Fibroblast of the aortic adventitia (primary cell): ENCODE results near the gene HIPK1. TPM values are rescaled to one million over a fixed set of nuclear protein-coding genes. Genes with fewer than 3 reads are reported as not detected.
A peak's percentile ranks its signal among the peaks of the same experiment; 100 is the strongest.
"Not testable (repeated sequence)": the region's sequence is repeated elsewhere in the genome, so short reads cannot be mapped to it uniquely, and the experiment has no call there.

Source experiments
- DNase-seq: peaks from one replicate; pipeline ENCODE4 v3.0.0-alpha.2; 2010; ENCODE audit warnings: low read depth
- H3K4me3 ChIP-seq: 2 replicates; pipeline ENCODE4 v1.5.1; 2011; ENCODE audit warnings: low read depth, mild to moderate bottlenecking, control low read depth, low read length, moderate library complexity
- CTCF ChIP-seq: IDR thresholded peaks from 2 replicates; pipeline ENCODE4 v1.5.1; 2011; ENCODE audit warnings: mild to moderate bottlenecking, low read length, control low read depth, inconsistent platforms; ENCODE audit not compliant: insufficient read depth
- total RNA-seq: library from RNA; depleted of rRNA; stranded (reverse); fragments of >200 nt; gene quantifications from 2 replicates; pipeline ENCODE4 v1.2.3, GENCODE V29; 2012; ENCODE audit warnings: low replicate concordance

HIPK1 gene
- total RNA-seq, 1 donor: 38.2 TPM

- H3K4me3 ChIP-seq: no peak overlapping the region
- no peak for TF ChIP-seq CTCF
- DNase-seq: peak; percentile 78
These were observed 79.4 kb downstream of the HIPK1 start for GRCh38 chr1:114008480-114008941.

GRCh38 chr1:114008993-114009392 lies 79.9 kb downstream of the HIPK1 start:
- DNase-seq: no peak
- H3K4me3 ChIP-seq: no peak overlapping the region
- TF ChIP-seq CTCF: no peak

- DNase-seq: peak; percentile 36
- no peak overlapping the region for H3K4me3 ChIP-seq
- TF ChIP-seq CTCF: no peak
These were observed 80.3 kb downstream of the HIPK1 start for GRCh38 chr1:114009393-114009792.

GRCh38 chr1:114010433-114011184 lies 81.5 kb downstream of the HIPK1 start:
- TF ChIP-seq CTCF: no peak
- no peak overlapping the region for H3K4me3 ChIP-seq
- DNase-seq: no peak

GRCh38 chr1:114011796-114012195 lies 82.7 kb downstream of the HIPK1 start:
- TF ChIP-seq CTCF: no peak
- H3K4me3 ChIP-seq: no peak overlapping the region
- peak; percentile 37 for DNase-seq

- no peak for DNase-seq
- TF ChIP-seq CTCF: no peak
- no peak overlapping the region for H3K4me3 ChIP-seq
These were observed 86.0 kb downstream of the HIPK1 start for GRCh38 chr1:114015075-114015474.

GRCh38 chr1:114019724-114020123 lies 90.6 kb downstream of the HIPK1 start:
- DNase-seq, H3K4me3 ChIP-seq: not testable (repeated sequence)
